AG09319 (cell line): Measurements from ENCODE around the gene MRPS12.

Source experiments
- DNase-seq: peaks from one replicate; pipeline ENCODE4 v3.0.0-alpha.2; 2010; ENCODE audit warnings: low read depth; ENCODE audit errors: extremely low read depth
- TF ChIP-seq, protein P1 (sequence below): IDR thresholded peaks from 2 replicates; pipeline ENCODE4 v1.5.1; 2011; ENCODE audit warnings: low read depth, mild to moderate bottlenecking, inconsistent platforms, low read length, moderate library complexity

Gene MRPS12

DNA sequence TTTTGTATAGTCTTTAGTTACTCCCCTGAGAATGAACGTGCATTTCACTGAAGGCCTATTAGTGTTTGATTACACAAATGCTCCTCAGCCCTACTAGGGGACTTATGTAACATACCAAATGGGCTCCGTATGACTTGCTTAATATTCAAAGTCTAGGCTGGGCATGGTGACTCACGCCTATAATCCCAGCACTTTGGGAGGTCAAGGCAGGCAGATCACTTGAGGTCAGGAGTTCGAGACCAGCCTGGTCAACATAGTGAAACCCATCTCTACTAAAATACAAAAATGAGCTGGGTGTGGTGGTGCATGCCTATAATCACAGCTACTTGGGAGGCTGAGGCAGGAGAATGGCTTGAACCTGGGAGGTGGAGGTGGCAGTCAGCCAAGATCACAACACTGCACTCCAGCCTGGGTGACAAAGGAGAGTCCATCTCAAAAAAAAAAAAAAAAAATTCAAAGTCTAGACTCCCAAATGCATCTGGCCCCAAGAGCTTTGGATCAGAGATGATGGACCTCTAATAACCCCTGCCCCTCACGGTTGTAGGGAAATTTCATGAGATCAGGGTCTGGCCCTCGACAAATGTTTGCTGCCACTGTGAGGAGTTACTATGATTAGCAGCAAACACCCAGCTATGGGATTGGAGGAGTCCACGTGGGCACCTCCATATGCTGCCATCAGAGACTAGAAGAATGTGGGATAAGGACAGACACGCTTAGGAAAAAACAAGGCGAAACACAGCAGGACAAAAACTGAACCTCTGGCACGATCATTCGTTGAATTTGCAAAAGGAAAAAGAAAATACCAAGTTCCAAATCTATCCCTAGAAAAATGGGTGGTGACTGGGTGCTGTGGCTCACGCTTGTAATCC is 40.2 kb downstream of the MRPS12 start:
- no peak for DNase-seq
- TF ChIP-seq, protein P1, sequence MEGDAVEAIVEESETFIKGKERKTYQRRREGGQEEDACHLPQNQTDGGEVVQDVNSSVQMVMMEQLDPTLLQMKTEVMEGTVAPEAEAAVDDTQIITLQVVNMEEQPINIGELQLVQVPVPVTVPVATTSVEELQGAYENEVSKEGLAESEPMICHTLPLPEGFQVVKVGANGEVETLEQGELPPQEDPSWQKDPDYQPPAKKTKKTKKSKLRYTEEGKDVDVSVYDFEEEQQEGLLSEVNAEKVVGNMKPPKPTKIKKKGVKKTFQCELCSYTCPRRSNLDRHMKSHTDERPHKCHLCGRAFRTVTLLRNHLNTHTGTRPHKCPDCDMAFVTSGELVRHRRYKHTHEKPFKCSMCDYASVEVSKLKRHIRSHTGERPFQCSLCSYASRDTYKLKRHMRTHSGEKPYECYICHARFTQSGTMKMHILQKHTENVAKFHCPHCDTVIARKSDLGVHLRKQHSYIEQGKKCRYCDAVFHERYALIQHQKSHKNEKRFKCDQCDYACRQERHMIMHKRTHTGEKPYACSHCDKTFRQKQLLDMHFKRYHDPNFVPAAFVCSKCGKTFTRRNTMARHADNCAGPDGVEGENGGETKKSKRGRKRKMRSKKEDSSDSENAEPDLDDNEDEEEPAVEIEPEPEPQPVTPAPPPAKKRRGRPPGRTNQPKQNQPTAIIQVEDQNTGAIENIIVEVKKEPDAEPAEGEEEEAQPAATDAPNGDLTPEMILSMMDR = no peak

DNA sequence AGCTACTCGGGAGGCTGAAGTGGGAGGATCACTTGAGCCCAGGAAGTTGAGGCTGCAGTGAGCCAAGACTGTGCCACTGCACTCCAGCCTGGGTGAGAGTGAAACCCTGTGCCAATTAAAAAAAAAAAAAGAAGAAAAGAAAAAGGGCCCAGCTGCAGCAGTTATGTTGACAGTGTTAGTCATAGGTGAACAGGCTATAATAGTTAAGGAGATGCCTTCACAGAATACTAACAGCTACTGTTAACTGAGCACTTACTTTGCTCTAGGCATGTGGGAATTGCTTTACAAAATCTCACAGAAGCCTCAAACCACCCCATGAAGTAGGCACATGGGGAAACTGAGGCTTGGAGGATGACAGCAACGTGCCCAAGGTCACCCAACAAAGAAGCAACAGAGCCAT is 40.9 kb downstream of the MRPS12 start:
- DNase-seq = no peak
- TF ChIP-seq, protein P1 = no peak

DNA sequence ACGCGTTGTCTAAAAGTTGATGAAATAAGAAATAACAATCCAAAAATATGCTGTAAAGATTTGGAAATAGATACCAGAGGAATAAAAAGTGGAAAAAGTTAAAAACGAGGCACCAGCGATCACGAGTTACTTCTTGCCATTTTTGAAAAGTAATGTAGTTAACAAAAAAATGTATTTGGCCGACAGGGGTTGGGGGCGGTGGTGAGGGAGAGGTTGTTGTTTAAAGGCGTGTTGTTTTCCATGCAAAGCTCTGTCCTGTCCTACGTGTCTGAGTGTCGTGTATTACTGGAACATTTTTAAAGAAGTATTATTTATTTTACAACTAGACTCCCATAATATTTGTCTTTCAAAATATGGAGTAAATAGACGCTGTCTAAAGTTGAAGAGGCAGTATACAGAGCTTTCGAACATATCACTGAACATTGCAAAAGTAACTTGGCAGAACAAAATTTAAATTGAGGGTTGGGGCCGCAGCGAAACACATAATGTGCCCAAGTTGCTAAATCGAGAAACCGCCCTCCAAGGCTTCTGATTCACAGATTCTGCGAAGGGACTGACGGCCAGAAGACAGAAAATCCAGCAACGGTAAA is 44.0 kb downstream of the MRPS12 start:
- DNase-seq = no peak
- TF ChIP-seq, protein P1 = no peak

DNA sequence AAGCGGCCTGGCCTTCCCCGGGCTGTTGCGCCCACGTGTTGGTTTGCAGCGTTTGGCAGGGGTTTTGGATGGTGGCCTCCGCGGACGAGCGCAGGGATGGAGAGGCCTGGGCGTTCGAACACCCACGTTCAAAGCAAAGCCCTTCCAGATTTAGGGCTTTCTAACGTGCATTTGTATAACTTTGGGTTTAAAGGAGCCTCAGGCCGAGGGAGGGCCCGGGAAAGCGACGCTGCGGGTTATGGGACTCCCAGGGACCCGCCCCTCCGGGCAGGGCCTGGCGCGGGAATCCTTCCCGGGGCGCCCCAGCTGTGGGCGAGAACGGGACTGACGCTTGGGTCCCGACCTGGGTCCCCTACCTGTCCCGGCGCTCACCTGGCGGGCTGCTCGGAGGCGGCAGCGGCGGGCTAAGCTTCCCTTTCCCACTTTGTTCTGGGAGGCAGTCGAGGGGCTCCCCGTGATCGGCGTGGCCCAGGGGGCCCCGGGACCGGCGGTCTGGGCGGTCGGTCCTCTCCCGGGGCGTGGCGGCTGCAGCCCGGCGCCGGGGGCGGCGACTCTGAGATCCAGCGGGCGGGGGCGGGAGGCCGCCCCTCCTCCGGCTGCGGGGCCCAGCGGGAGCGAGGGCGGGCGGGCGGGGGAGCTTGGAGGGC is 44.6 kb downstream of the MRPS12 start, which contains the start of gene FBXO17:
TSS of gene FBXO17 (minus strand) at position 529 of the 647 bp plus-strand sequence. CDS start 25,423 bp downstream, outside the sequence.
- DNase-seq = no peak
- TF ChIP-seq, protein P1 = no peak

DNA sequence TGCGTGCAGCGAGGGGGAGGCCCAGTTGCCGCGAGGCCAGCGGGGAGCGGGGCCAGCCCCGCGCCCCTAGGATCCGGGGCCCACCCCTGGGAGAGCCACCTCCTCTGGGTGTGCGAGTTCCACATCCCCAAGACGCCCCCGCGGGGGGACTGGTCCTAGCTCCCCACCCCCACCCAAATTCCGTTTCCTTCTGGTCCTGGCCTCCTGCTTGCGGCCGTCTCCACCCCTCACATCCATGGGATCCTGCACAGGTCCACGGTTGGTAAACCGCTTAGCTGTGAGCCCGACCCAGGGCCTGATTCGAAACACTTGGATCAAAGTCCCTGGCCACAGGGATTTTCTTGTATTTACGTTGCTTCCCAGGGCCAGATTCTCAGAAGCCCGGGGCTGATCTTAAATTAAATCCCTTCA is 45.1 kb downstream of the MRPS12 start:
- TF ChIP-seq, protein P1 = no peak
- no peak for DNase-seq

DNA sequence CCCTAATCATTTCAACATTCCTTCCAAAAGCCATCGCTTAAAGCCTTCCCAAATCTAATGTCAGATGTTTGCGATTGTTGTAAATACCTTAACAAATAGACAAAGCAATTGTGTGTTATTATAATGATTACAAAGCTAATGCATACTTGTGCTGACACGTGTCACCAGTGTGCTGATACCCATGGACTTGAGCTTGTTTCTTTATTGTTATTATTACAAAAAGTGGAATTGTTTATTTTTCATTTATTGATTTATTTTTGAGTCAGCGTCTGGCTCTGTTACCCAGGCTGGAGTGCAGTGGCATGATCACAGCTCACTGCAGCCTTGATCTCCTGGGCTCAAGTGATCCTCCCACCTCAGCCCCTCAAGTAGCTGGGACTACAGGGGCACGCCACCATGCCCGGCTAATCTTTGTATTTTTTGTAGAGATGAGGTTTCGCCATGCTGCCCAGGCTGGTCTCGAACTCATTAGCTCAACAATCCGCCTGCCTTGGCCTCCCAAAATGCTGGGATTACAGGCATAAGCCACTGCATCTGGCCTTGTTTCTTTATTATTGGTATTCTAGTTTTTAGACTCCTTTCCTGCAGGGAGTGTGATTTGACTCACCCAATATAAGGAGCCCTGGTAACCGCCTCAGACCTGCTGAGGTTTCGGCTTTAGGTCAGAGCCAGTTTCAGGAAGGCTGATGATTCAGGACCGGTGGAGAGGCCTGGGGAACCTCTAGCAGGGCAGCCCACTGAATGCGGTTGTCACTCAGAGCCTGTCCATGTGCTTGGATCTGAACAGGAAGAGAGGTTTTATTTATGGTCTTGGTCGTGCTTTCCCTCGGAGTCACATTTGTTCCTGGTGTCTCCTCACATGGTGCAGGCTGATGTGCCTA is 46.9 kb downstream of the MRPS12 start:
- TF ChIP-seq, protein P1 = no peak
- DNase-seq = no peak
